K562 (cell line): ENCODE data around the gene HIPK2. TPM values are rescaled to one million over a fixed set of nuclear protein-coding genes. Genes with fewer than 3 reads are reported as not detected.
A peak's percentile ranks its signal among the peaks of the same experiment; 100 is the strongest.

Source experiments
- ASH1L ChIP-seq: fragments of 450-650 bp; IDR thresholded peaks from 2 replicates; pipeline ENCODE4 v1.6.1; 2018; ENCODE audit warnings: borderline replicate concordance, mild to moderate bottlenecking, low read depth; ENCODE audit not compliant: partially characterized antibody
- BHLHE40 ChIP-seq: IDR thresholded peaks from 2 replicates; pipeline ENCODE4 v1.6.1; 2011; ENCODE audit warnings: low read length, improper control_type of control experiment
- C11orf30 ChIP-seq: fragments of 450-650 bp; IDR thresholded peaks from 2 replicates; pipeline ENCODE4 v1.6.1; 2016; ENCODE audit warnings: low read depth, mild to moderate bottlenecking
- CBFA2T3 ChIP-seq: fragments of 450-650 bp; IDR thresholded peaks from 2 replicates; pipeline ENCODE4 v1.6.1; 2017
- CREM ChIP-seq: IDR thresholded peaks from 2 replicates; pipeline ENCODE4 v1.6.1; 2014; ENCODE audit warnings: antibody characterized with exemption, low read depth
- DNMT1 ChIP-seq: fragments of 450-650 bp; IDR thresholded peaks from 2 replicates; pipeline ENCODE4 v1.6.1; 2016; ENCODE audit warnings: antibody characterized with exemption, mild to moderate bottlenecking
- EWSR1 ChIP-seq: fragments of 450-650 bp; IDR thresholded peaks from 2 replicates; pipeline ENCODE4 v1.6.1; 2018; ENCODE audit warnings: borderline replicate concordance, mild to moderate bottlenecking, low read depth, moderate library complexity; ENCODE audit not compliant: partially characterized antibody
- FOSL1 ChIP-seq: fragments of 200-800 bp; sonication (Bioruptor generic); conservative IDR thresholded peaks from 2 replicates; pipeline ENCODE4 v1.6.1; 2016; ENCODE audit warnings: missing genetic modification characterization, missing compliant biosample characterization
- FOXJ2 ChIP-seq: fragments of 200-800 bp; sonication (Bioruptor generic); IDR thresholded peaks from 2 replicates; pipeline ENCODE4 v1.6.1; 2016; ENCODE audit warnings: missing genetic modification characterization, missing compliant biosample characterization
- HMG20A ChIP-seq: fragments of 450-650 bp; formaldehyde crosslinking; conservative IDR thresholded peaks from 2 replicates; pipeline ENCODE4 v1.4.0; 2020; ENCODE audit warnings: mild to moderate bottlenecking, mixed read lengths
- NELFE ChIP-seq: IDR thresholded peaks from 2 replicates; pipeline ENCODE4 v1.6.1; 2011; ENCODE audit warnings: mild to moderate bottlenecking; ENCODE audit not compliant: insufficient read depth, insufficient read length
- NFE2 ChIP-seq: IDR thresholded peaks from 2 replicates; pipeline ENCODE4 v1.6.1; 2014; ENCODE audit warnings: antibody characterized with exemption, low read depth
- NFRKB ChIP-seq: fragments of 450-650 bp; IDR thresholded peaks from 2 replicates; pipeline ENCODE4 v1.6.1; 2016; ENCODE audit warnings: low read depth
- RBM22 ChIP-seq: fragments of 200-400 bp; formaldehyde crosslinking; IDR thresholded peaks from 2 replicates; pipeline ENCODE4 v1.6.1; 2018; ENCODE audit warnings: low read length, low read depth; ENCODE audit not compliant: poor library complexity, severe bottlenecking
- SP2 ChIP-seq: IDR thresholded peaks from 2 replicates; pipeline ENCODE4 v1.6.1; 2011; ENCODE audit warnings: mild to moderate bottlenecking, low read depth, low read length, moderate library complexity; ENCODE audit not compliant: poor library complexity, severe bottlenecking; ENCODE audit errors: extremely low read depth
- TEAD4 ChIP-seq, 2 experiments: sonication (generic) in 1 of 2; formaldehyde crosslinking in 1 of 2; IDR thresholded peaks; 2 replicates each; pipeline versions ENCODE4 v1.6.1 to v1.8.0; 2012 to 2022; ENCODE audit warnings: borderline replicate concordance in 1 of 2, inconsistent platforms in 1 of 2, low read length in 1 of 2, mild to moderate bottlenecking in 1 of 2, missing genetic modification reagents in 1 of 2
- ZNF165 ChIP-seq: fragments of 250-450 bp; sonication (Bioruptor Pico); IDR thresholded peaks from 2 replicates; pipeline ENCODE4 v1.4.0; 2020; ENCODE audit warnings: borderline replicate concordance
- ZNF41 ChIP-seq: fragments of 250-450 bp; sonication (Bioruptor Pico); conservative IDR thresholded peaks from 2 replicates; pipeline ENCODE4 v1.4.0; 2020; ENCODE audit warnings: mild to moderate bottlenecking
- polyA plus RNA-seq, 8 experiments: library from polyadenylated mRNA; depleted of rRNA in 4 of 8; stranded (reverse) in 5 of 8; unstranded in 3 of 8; fragments of >200 nt; fragmentation: Nextera tagmentation in 2 of 8; fragmentation: Illumina TruSeq in 1 of 8; extraction: Ambion mirVana in 2 of 8; extraction: Trizol in 1 of 8; gene quantifications; 2 replicates each; pipeline versions ENCODE4 v1.2.1 to v1.2.3, GENCODE V29; 2011 to 2014; ENCODE audit warnings: inconsistent platforms in 1 of 8, missing spikeins in 1 of 8
- total RNA-seq, 7 experiments: library from RNA; depleted of rRNA in 6 of 7; stranded (reverse); fragments of >200 nt in 6 of 7; fragmentation: Illumina TruSeq in 2 of 7; extraction: Trizol in 2 of 7; gene quantifications; 2 replicates each; pipeline versions ENCODE4 v1.2.1 to v1.2.3, GENCODE V29; 2011 to 2021; ENCODE audit warnings: low replicate concordance in 1 of 7
- TF ChIP-seq, protein P1 (sequence below): fragments of 450-650 bp; conservative IDR thresholded peaks from 2 replicates; pipeline ENCODE4 v1.6.1; 2016; ENCODE audit warnings: missing genetic modification characterization, low read depth, mild to moderate bottlenecking, control low read depth, missing compliant biosample characterization
- TF ChIP-seq, protein P2 (sequence below): IDR thresholded peaks from 3 replicates; pipeline ENCODE4 v1.6.1; 2011; ENCODE audit warnings: borderline replicate concordance, mild to moderate bottlenecking; ENCODE audit not compliant: insufficient read length, insufficient read depth
- TF ChIP-seq, protein P3 (sequence below), 2 experiments: fragments of 450-650 bp in 1 of 2; IDR thresholded peaks; 2 replicates each; pipeline ENCODE4 v1.6.1; 2011 to 2017; ENCODE audit warnings: low read depth in 2 of 2, antibody characterized with exemption in 1 of 2, borderline replicate concordance in 1 of 2, low read length in 1 of 2, mild to moderate bottlenecking in 1 of 2, mixed read lengths in 1 of 2; ENCODE audit not compliant: control insufficient read depth in 1 of 2
- TF ChIP-seq, protein P4 (sequence below), 2 experiments: fragments of 450-650 bp in 1 of 2; sonication (generic) in 1 of 2; formaldehyde crosslinking in 1 of 2; IDR thresholded peaks in 1 of 2; conservative IDR thresholded peaks in 1 of 2; 2 replicates each; pipeline versions ENCODE4 v1.6.1 to v1.8.1; 2016 to 2023; ENCODE audit warnings: mild to moderate bottlenecking in 2 of 2, moderate library complexity in 2 of 2, inconsistent platforms in 1 of 2, missing genetic modification reagents in 1 of 2

The HIPK2 gene
- total and polyA plus RNA-seq, 9 of the 15 experiments (the other 6 are each of a cell fraction or from before 2014, with no cell fraction given) = 0.69 to 19.8 (median 5.1) TPM

DNA sequence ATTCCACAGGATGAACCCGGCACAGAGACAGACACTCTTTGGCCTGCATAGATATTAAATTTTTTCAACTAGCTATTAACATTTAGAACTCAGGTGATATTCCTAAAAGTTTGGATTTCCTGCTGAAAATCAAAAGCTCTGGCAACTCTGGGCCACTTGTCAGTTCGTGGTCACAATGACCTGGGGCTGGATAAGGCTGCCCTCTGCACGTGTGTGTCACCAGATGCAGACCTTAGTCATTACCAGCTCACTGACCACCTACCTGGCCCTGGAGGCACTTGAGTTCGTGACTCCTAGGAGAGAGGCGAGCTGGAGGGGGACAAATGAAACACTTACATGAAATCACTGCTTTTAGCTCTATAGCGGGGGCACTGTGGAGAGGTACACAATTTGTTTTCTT, 126.5 kb downstream of the HIPK2 start (continued):
- TF ChIP-seq, protein P1, sequence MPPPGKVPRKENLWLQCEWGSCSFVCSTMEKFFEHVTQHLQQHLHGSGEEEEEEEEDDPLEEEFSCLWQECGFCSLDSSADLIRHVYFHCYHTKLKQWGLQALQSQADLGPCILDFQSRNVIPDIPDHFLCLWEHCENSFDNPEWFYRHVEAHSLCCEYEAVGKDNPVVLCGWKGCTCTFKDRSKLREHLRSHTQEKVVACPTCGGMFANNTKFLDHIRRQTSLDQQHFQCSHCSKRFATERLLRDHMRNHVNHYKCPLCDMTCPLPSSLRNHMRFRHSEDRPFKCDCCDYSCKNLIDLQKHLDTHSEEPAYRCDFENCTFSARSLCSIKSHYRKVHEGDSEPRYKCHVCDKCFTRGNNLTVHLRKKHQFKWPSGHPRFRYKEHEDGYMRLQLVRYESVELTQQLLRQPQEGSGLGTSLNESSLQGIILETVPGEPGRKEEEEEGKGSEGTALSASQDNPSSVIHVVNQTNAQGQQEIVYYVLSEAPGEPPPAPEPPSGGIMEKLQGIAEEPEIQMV = no peak
- TF ChIP-seq HMG20A = no peak
- TF ChIP-seq ASH1L = no peak
- TF ChIP-seq BHLHE40 = peak; percentile 95
- TF ChIP-seq CBFA2T3 = peak; percentile 58
- TF ChIP-seq RBM22 = no peak
- TF ChIP-seq C11orf30 = no peak
- TF ChIP-seq ZNF41 (CRISPR knock-in tag) = no peak
- TF ChIP-seq NFE2 = peak; percentile 24; the same call in 1 of the 2 replicates
- TF ChIP-seq CREM = no peak
- TF ChIP-seq NFRKB = no peak
- no peak for TF ChIP-seq SP2
- TF ChIP-seq NELFE = no peak
- TF ChIP-seq, protein P2, sequence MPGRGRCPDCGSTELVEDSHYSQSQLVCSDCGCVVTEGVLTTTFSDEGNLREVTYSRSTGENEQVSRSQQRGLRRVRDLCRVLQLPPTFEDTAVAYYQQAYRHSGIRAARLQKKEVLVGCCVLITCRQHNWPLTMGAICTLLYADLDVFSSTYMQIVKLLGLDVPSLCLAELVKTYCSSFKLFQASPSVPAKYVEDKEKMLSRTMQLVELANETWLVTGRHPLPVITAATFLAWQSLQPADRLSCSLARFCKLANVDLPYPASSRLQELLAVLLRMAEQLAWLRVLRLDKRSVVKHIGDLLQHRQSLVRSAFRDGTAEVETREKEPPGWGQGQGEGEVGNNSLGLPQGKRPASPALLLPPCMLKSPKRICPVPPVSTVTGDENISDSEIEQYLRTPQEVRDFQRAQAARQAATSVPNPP = no peak
- 0 out of 2 replicates have a peak, but pooled peaks have one; percentile 14 for TF ChIP-seq TEAD4 (IDR thresholded peaks at IDR 0.05; ENCODE audit: low read length)
- no peak for TF ChIP-seq TEAD4 (CRISPR knock-in tag; IDR thresholded peaks at IDR 0.05; ENCODE audit: borderline replicate concordance)
- TF ChIP-seq EWSR1 = no peak
- TF ChIP-seq, protein P3, sequence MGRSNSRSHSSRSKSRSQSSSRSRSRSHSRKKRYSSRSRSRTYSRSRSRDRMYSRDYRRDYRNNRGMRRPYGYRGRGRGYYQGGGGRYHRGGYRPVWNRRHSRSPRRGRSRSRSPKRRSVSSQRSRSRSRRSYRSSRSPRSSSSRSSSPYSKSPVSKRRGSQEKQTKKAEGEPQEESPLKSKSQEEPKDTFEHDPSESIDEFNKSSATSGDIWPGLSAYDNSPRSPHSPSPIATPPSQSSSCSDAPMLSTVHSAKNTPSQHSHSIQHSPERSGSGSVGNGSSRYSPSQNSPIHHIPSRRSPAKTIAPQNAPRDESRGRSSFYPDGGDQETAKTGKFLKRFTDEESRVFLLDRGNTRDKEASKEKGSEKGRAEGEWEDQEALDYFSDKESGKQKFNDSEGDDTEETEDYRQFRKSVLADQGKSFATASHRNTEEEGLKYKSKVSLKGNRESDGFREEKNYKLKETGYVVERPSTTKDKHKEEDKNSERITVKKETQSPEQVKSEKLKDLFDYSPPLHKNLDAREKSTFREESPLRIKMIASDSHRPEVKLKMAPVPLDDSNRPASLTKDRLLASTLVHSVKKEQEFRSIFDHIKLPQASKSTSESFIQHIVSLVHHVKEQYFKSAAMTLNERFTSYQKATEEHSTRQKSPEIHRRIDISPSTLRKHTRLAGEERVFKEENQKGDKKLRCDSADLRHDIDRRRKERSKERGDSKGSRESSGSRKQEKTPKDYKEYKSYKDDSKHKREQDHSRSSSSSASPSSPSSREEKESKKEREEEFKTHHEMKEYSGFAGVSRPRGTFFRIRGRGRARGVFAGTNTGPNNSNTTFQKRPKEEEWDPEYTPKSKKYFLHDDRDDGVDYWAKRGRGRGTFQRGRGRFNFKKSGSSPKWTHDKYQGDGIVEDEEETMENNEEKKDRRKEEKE (IDR thresholded peaks at IDR 0.05; ENCODE audit: borderline replicate concordance in 1 of 2, control insufficient read depth in 1 of 2, low read depth in 2 of 2, low read length in 1 of 2) = no peak
- peak; percentile 81 for TF ChIP-seq FOSL1 (tag)
- no peak for TF ChIP-seq DNMT1
- TF ChIP-seq, protein P4, sequence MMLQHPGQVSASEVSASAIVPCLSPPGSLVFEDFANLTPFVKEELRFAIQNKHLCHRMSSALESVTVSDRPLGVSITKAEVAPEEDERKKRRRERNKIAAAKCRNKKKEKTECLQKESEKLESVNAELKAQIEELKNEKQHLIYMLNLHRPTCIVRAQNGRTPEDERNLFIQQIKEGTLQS (IDR thresholded peaks at IDR 0.05) = no peak
- TF ChIP-seq, protein P4 (CRISPR knock-in tag; conservative IDR thresholded peaks at IDR 0.05) = no peak
- no peak for TF ChIP-seq FOXJ2
- no peak for TF ChIP-seq ZNF165 (CRISPR knock-in tag)
